Measurements from ENCODE around the gene ST3GAL5. TPM values are rescaled to one million over a fixed set of nuclear protein-coding genes. Genes with fewer than 3 reads are reported as not detected.
A peak's percentile ranks its signal among the peaks of the same experiment; 100 is the strongest.

Gene ST3GAL5
- polyA plus RNA-seq, 1 of the 3 experiments (the other 2 are of a cell fraction): 37.6 TPM

DNA sequence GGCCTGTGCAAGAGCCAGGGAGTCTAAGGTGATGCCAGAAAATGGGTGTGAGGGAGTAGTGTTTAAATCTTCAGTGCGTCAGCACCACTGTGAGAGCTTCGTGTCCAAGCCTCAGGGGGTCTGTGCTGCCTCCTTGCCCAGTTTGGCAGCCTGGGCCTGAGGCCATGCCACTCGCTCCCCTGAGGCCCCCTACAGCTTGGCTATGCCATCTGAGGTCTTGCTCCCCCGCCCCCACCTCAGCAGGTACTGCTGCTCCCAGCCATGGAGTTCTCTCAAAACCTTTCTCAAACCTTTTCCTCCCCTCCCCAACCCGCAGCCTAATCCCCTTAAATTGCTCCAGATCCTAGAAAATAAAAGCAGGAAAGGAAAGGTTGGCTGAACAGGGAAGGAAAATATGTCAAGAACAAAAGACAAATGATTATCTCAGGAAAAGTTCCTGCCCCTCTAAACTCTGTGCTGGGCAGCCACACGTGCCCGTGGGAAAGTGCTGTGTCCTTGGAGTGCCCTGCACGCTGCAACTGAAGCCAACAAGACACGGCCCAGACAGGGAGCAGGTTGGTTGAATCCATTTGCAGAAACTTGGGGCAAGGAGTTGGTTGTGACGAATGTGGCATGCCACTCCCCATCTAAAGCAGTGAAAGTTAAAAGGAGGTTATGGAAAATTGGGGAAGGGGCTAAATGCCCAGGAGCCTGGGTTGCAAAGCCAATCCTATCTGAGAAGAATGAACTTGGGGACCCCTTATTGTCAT lies 73.8 kb downstream of the ST3GAL5 start (continued):
- TF ChIP-seq, protein P1, sequence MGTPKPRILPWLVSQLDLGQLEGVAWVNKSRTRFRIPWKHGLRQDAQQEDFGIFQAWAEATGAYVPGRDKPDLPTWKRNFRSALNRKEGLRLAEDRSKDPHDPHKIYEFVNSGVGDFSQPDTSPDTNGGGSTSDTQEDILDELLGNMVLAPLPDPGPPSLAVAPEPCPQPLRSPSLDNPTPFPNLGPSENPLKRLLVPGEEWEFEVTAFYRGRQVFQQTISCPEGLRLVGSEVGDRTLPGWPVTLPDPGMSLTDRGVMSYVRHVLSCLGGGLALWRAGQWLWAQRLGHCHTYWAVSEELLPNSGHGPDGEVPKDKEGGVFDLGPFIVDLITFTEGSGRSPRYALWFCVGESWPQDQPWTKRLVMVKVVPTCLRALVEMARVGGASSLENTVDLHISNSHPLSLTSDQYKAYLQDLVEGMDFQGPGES (IDR thresholded peaks at IDR 0.05; ENCODE audit: low read depth, low read length): no peak
- no peak for TF ChIP-seq MEF2A (IDR thresholded peaks at IDR 0.05; ENCODE audit: borderline replicate concordance, low read depth)
- TF ChIP-seq FOSL2 (IDR thresholded peaks at IDR 0.05; ENCODE audit: borderline replicate concordance, low read depth): no peak
- no peak for TF ChIP-seq FOXJ3 (CRISPR knock-in tag; IDR thresholded peaks at IDR 0.05)

DNA sequence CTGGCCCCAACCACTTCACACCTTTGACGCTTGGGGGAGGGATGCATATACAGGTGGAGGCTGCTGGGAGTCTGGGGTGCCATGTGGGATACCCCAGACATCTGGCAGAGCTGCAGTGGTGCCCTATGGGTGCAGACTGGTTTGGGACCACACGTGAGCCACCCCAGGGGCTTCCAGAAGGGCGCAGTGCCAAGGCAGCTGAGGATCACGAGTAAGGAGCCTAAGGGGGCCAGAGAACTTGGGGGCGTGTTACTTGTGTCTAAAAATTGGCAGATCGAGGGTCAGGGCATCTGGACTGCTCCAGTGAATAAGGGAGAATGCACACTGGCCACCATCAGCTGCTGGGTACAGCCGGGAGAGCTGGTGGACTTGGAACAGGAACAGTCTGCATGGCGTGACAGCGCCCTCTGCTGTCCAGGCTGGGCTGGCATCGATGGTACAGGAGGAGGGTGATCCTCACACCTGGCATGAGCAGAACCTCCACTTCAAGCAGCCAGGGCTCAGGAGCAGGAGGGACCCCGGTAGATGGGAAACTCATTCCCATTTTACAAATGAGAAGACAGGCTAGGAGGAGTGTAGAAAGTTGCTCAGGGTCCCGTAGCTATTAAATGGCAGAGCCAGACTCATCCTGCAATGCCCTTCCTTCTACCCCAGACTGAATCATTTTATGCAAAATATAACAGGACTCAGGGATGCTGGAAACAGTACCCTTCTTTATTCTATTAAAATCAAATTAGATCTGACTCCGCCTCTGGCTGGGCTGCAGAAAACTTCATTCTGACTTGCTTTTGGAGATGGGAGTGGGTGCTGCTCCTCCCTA lies 74.6 kb downstream of the ST3GAL5 start:
- ChIA-PET POLR2A (interaction anchor here (0.9 to 1.0 kb wide), 3 partner anchors 69 to 85 kb away, joined by 3 to 5 read pairs (median 3); no protein-coding TSS in a partner anchor), CTCF (interaction anchor here (0.6 to 19.2 kb wide), 60 partner anchors 11 to 274 kb away, joined by 3 to 626 read pairs (median 5); partner anchors contain the start of genes ATOH8, GNLY and SFTPB)
- H3K36me3 ChIP-seq (replicated peaks in 1 of 2; ENCODE audit: control insufficient read depth in 1 of 2, insufficient read depth in 2 of 2, low read length in 1 of 2): no peaks in the 10 kb centered on the region
- H4K20me1 ChIP-seq (ENCODE audit: insufficient read depth): no peaks in the 10 kb centered on the region
- H3K4me3 ChIP-seq (ENCODE audit: low read depth in 2 of 2, low read length in 1 of 2): no peak overlapping the region
- no peaks in the 10 kb centered on the region for H3K9me3 ChIP-seq
- 17% methylated on average over 11 of the region's 13 CpGs for WGBS (ENCODE audit: low lambda C conversion rate)
- H3F3A ChIP-seq (replicated peaks; ENCODE audit: insufficient read depth): no peaks in the 10 kb centered on the region
- H3K79me2 ChIP-seq (ENCODE audit: insufficient read depth): no peaks in the 10 kb centered on the region
- H2AFZ ChIP-seq (ENCODE audit: low read depth): no peak overlapping the region
- H3K4me1 ChIP-seq (ENCODE audit: control insufficient read depth in 1 of 2, insufficient read depth in 2 of 2, low read depth in 1 of 2, low read length in 1 of 2): peaks cover 0 to 17% of the 10 kb centered on the region in 2 experiments; a peak in 1 of 4 replicates
- H3K9me2 ChIP-seq: no peaks in the 10 kb centered on the region
- no peaks in the 10 kb centered on the region for H3K27me3 ChIP-seq (ENCODE audit: insufficient read depth)
- DNase-seq: peak; percentile 92
- no peak overlapping the region for H3K4me2 ChIP-seq
- no peak overlapping the region for H3K27ac ChIP-seq (ENCODE audit: low read depth in 2 of 2, low read length in 1 of 2)
- peak; percentile 100 for TF ChIP-seq SMC3 (IDR thresholded peaks at IDR 0.05; ENCODE audit: low read depth, low read length)
- TF ChIP-seq, protein P2, sequence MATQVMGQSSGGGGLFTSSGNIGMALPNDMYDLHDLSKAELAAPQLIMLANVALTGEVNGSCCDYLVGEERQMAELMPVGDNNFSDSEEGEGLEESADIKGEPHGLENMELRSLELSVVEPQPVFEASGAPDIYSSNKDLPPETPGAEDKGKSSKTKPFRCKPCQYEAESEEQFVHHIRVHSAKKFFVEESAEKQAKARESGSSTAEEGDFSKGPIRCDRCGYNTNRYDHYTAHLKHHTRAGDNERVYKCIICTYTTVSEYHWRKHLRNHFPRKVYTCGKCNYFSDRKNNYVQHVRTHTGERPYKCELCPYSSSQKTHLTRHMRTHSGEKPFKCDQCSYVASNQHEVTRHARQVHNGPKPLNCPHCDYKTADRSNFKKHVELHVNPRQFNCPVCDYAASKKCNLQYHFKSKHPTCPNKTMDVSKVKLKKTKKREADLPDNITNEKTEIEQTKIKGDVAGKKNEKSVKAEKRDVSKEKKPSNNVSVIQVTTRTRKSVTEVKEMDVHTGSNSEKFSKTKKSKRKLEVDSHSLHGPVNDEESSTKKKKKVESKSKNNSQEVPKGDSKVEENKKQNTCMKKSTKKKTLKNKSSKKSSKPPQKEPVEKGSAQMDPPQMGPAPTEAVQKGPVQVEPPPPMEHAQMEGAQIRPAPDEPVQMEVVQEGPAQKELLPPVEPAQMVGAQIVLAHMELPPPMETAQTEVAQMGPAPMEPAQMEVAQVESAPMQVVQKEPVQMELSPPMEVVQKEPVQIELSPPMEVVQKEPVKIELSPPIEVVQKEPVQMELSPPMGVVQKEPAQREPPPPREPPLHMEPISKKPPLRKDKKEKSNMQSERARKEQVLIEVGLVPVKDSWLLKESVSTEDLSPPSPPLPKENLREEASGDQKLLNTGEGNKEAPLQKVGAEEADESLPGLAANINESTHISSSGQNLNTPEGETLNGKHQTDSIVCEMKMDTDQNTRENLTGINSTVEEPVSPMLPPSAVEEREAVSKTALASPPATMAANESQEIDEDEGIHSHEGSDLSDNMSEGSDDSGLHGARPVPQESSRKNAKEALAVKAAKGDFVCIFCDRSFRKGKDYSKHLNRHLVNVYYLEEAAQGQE (IDR thresholded peaks at IDR 0.05; ENCODE audit: low read depth, low read length): no peak
- peak; percentile 100 for TF ChIP-seq RAD21 (IDR thresholded peaks at IDR 0.05; ENCODE audit: low read length)
- TF ChIP-seq ELF1 (IDR thresholded peaks at IDR 0.05): no peak
- TF ChIP-seq, protein P3, sequence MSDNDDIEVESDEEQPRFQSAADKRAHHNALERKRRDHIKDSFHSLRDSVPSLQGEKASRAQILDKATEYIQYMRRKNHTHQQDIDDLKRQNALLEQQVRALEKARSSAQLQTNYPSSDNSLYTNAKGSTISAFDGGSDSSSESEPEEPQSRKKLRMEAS (IDR thresholded peaks at IDR 0.05; ENCODE audit: low read depth): no peak
- 0 out of 2 replicates have a peak, but pooled peaks have one; percentile 21 for TF ChIP-seq MXI1 (IDR thresholded peaks at IDR 0.05; ENCODE audit: low read depth, low read length)
- TF ChIP-seq RXRA (IDR thresholded peaks at IDR 0.05; ENCODE audit: borderline replicate concordance, low read depth): no peak
- peak; percentile 16 for TF ChIP-seq CHD2 (IDR thresholded peaks at IDR 0.05; ENCODE audit: low read length, partially characterized antibody)
- TF ChIP-seq, protein P4, sequence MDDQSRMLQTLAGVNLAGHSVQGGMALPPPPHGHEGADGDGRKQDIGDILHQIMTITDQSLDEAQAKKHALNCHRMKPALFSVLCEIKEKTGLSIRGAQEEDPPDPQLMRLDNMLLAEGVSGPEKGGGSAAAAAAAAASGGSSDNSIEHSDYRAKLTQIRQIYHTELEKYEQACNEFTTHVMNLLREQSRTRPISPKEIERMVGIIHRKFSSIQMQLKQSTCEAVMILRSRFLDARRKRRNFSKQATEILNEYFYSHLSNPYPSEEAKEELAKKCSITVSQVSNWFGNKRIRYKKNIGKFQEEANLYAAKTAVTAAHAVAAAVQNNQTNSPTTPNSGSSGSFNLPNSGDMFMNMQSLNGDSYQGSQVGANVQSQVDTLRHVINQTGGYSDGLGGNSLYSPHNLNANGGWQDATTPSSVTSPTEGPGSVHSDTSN (IDR thresholded peaks at IDR 0.05): no peak
- TF ChIP-seq EP300 (IDR thresholded peaks at IDR 0.05; ENCODE audit: borderline replicate concordance in 1 of 2, low read depth in 1 of 2, low read length in 1 of 2): no peak
- peak; percentile 62 for TF ChIP-seq RCOR1 (IDR thresholded peaks at IDR 0.05; ENCODE audit: low read length)
- TF ChIP-seq, protein P5, sequence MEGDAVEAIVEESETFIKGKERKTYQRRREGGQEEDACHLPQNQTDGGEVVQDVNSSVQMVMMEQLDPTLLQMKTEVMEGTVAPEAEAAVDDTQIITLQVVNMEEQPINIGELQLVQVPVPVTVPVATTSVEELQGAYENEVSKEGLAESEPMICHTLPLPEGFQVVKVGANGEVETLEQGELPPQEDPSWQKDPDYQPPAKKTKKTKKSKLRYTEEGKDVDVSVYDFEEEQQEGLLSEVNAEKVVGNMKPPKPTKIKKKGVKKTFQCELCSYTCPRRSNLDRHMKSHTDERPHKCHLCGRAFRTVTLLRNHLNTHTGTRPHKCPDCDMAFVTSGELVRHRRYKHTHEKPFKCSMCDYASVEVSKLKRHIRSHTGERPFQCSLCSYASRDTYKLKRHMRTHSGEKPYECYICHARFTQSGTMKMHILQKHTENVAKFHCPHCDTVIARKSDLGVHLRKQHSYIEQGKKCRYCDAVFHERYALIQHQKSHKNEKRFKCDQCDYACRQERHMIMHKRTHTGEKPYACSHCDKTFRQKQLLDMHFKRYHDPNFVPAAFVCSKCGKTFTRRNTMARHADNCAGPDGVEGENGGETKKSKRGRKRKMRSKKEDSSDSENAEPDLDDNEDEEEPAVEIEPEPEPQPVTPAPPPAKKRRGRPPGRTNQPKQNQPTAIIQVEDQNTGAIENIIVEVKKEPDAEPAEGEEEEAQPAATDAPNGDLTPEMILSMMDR (IDR thresholded peaks at IDR 0.05): peak; percentile 94
- H3K9ac ChIP-seq: no peak overlapping the region
